HEK293 (cell line): ENCODE results near the gene PADI3.
A peak's percentile ranks its signal among the peaks of the same experiment; 100 is the strongest.

Experiments used
- CTCF ChIA-PET: fragments of 350-600 bp; formaldehyde crosslinking; extraction: SDS; loops from one replicate; lab custom pipeline; 2021; ENCODE audit warnings: antibody characterized with exemption; lab: Yijun Ruan, JAX
- POLR2A ChIA-PET: fragments of 300-600 bp; formaldehyde crosslinking; extraction: SDS; loops from one replicate; lab custom pipeline; 2020; ENCODE audit warnings: antibody characterized with exemption, inconsistent platforms; lab: Yijun Ruan, JAX
- H3K27ac ChIP-seq: fragments of 200-500 bp; sonication (Bioruptor generic); 2 replicates; pipeline ENCODE4 v1.5.1; 2014; ENCODE audit warnings: low read depth, low read length, control low read depth, inconsistent platforms; ENCODE audit errors: extremely low read depth
- H3K36me3 ChIP-seq, 2 experiments: fragments of 200-500 bp in 1 of 2; sonication (Bioruptor generic) in 1 of 2; 1 replicate in 1 of 2; 2 replicates in 1 of 2; pipeline ENCODE4 v1.5.1; 2014 to 2017; ENCODE audit warnings: inconsistent platforms in 2 of 2, low read length in 2 of 2; ENCODE audit not compliant: control insufficient read depth in 2 of 2, insufficient read depth in 1 of 2
- H3K4me1 ChIP-seq: fragments of 200-500 bp; sonication (Bioruptor generic); 2 replicates; pipeline ENCODE4 v1.5.1; 2014; ENCODE audit warnings: mild to moderate bottlenecking, low read length, inconsistent platforms; ENCODE audit not compliant: control insufficient read depth, insufficient read depth
- H3K4me3 ChIP-seq: 2 replicates; pipeline ENCODE4 v1.5.1; 2011; ENCODE audit warnings: low read depth, mild to moderate bottlenecking, control low read depth, low read length, moderate library complexity
- H3K9me3 ChIP-seq: fragments of 200-500 bp; sonication (Bioruptor generic); 2 replicates; pipeline ENCODE4 v1.5.1; 2014; ENCODE audit warnings: low read depth, low read length, inconsistent platforms; ENCODE audit not compliant: control insufficient read depth, insufficient read depth
- GLI4 ChIP-seq: fragments of 450-650 bp; formaldehyde crosslinking; IDR thresholded peaks from 2 replicates; pipeline ENCODE4 v1.5.1; 2016; ENCODE audit warnings: missing biosample characterization, missing genetic modification characterization
- HIC1 ChIP-seq: fragments of 450-650 bp; formaldehyde crosslinking; IDR thresholded peaks from 2 replicates; pipeline ENCODE4 v1.5.1; 2016; ENCODE audit warnings: missing biosample characterization, missing genetic modification characterization
- SCRT1 ChIP-seq: fragments of 450-650 bp; formaldehyde crosslinking; IDR thresholded peaks from 2 replicates; pipeline ENCODE4 v1.5.1; 2016; ENCODE audit warnings: missing biosample characterization, missing genetic modification characterization, borderline replicate concordance
- SP2 ChIP-seq: fragments of 450-650 bp; formaldehyde crosslinking; IDR thresholded peaks from 2 replicates; pipeline ENCODE4 v1.5.1; 2016; ENCODE audit warnings: missing biosample characterization, missing genetic modification characterization
- TRIM28 ChIP-seq: IDR thresholded peaks from 2 replicates; pipeline ENCODE4 v1.6.1; 2011; ENCODE audit warnings: low read length, control low read depth, borderline replicate concordance
- ZBTB20 ChIP-seq: fragments of 450-650 bp; formaldehyde crosslinking; IDR thresholded peaks from 2 replicates; pipeline ENCODE4 v1.5.1; 2016; ENCODE audit warnings: missing biosample characterization, missing genetic modification characterization
- ZBTB21 ChIP-seq: fragments of 450-650 bp; formaldehyde crosslinking; IDR thresholded peaks from 2 replicates; pipeline ENCODE4 v1.5.1; 2017; ENCODE audit warnings: missing biosample characterization, missing genetic modification characterization
- ZBTB48 ChIP-seq: fragments of 450-650 bp; formaldehyde crosslinking; IDR thresholded peaks from 2 replicates; pipeline ENCODE4 v1.5.1; 2016; ENCODE audit warnings: missing biosample characterization, missing genetic modification characterization
- ZNF114 ChIP-seq: fragments of 450-650 bp; formaldehyde crosslinking; IDR thresholded peaks from 2 replicates; pipeline ENCODE4 v1.5.0; 2017; ENCODE audit warnings: missing biosample characterization, missing genetic modification characterization
- ZNF169 ChIP-seq: fragments of 450-650 bp; formaldehyde crosslinking; IDR thresholded peaks from 2 replicates; pipeline ENCODE4 v1.5.1; 2016; ENCODE audit warnings: missing biosample characterization, missing genetic modification characterization
- ZNF221 ChIP-seq: fragments of 450-650 bp; formaldehyde crosslinking; IDR thresholded peaks from 2 replicates; pipeline ENCODE4 v1.5.1; 2017; ENCODE audit warnings: missing biosample characterization, missing genetic modification characterization, borderline replicate concordance
- ZNF350 ChIP-seq: fragments of 450-650 bp; formaldehyde crosslinking; IDR thresholded peaks from 2 replicates; pipeline ENCODE4 v1.5.0; 2017; ENCODE audit warnings: missing biosample characterization, mild to moderate bottlenecking, missing genetic modification characterization
- ZNF354C ChIP-seq: fragments of 450-650 bp; formaldehyde crosslinking; IDR thresholded peaks from 2 replicates; pipeline ENCODE4 v1.5.1; 2016; ENCODE audit warnings: missing biosample characterization, missing genetic modification characterization, low read depth, borderline replicate concordance
- ZNF366 ChIP-seq: fragments of 450-650 bp; formaldehyde crosslinking; conservative IDR thresholded peaks from 2 replicates; pipeline ENCODE4 v1.5.1; 2016; ENCODE audit warnings: missing biosample characterization, missing genetic modification characterization
- ZNF433 ChIP-seq: fragments of 450-650 bp; formaldehyde crosslinking; IDR thresholded peaks from 2 replicates; pipeline ENCODE4 v1.5.1; 2016; ENCODE audit warnings: missing biosample characterization, missing genetic modification characterization, low read depth
- ZNF473 ChIP-seq: fragments of 450-650 bp; formaldehyde crosslinking; IDR thresholded peaks from 2 replicates; pipeline ENCODE4 v1.5.1; 2017; ENCODE audit warnings: missing biosample characterization, missing genetic modification characterization
- ZNF510 ChIP-seq: fragments of 450-650 bp; formaldehyde crosslinking; IDR thresholded peaks from 2 replicates; pipeline ENCODE4 v1.5.1; 2018; ENCODE audit warnings: mild to moderate bottlenecking, missing genetic modification characterization, missing biosample characterization; ENCODE audit not compliant: insufficient replicate concordance
- ZNF555 ChIP-seq: fragments of 450-650 bp; formaldehyde crosslinking; conservative IDR thresholded peaks from 2 replicates; pipeline ENCODE4 v1.5.1; 2017; ENCODE audit warnings: missing biosample characterization, mild to moderate bottlenecking, missing genetic modification characterization, inconsistent platforms
- ZNF600 ChIP-seq: fragments of 450-650 bp; formaldehyde crosslinking; IDR thresholded peaks from 2 replicates; pipeline ENCODE4 v1.5.1; 2016; ENCODE audit warnings: missing biosample characterization, missing genetic modification characterization
- ZNF677 ChIP-seq: fragments of 450-650 bp; IDR thresholded peaks from 2 replicates; pipeline ENCODE4 v1.5.0; 2018; ENCODE audit warnings: missing biosample characterization, mild to moderate bottlenecking, missing genetic modification characterization, moderate library complexity
- ZNF707 ChIP-seq: fragments of 450-650 bp; formaldehyde crosslinking; IDR thresholded peaks from 2 replicates; pipeline ENCODE4 v1.5.1; 2016; ENCODE audit warnings: missing biosample characterization, missing genetic modification characterization
- TF ChIP-seq, protein P1 (sequence below): fragments of 450-650 bp; formaldehyde crosslinking; IDR thresholded peaks from 2 replicates; pipeline ENCODE4 v1.5.1; 2017; ENCODE audit warnings: missing biosample characterization, missing genetic modification characterization
- TF ChIP-seq, protein P2 (sequence below): fragments of 450-650 bp; formaldehyde crosslinking; IDR thresholded peaks from 2 replicates; pipeline ENCODE4 v1.5.1; 2016; ENCODE audit warnings: missing biosample characterization, missing genetic modification characterization
- TF ChIP-seq, protein P3 (sequence below): fragments of 450-650 bp; formaldehyde crosslinking; IDR thresholded peaks from 2 replicates; pipeline ENCODE4 v1.5.0; 2017; ENCODE audit warnings: missing biosample characterization, missing genetic modification characterization, borderline replicate concordance
- TF ChIP-seq, protein P4 (sequence below): fragments of 450-650 bp; formaldehyde crosslinking; IDR thresholded peaks from 2 replicates; pipeline ENCODE4 v1.5.1; 2016; ENCODE audit warnings: missing biosample characterization, missing genetic modification characterization

Gene PADI3

GRCh38 chr1:17301767-17302166, 52.9 kb downstream of the PADI3 start:
- ChIA-PET POLR2A (no interaction called here), CTCF (interaction anchor here (0.6 kb wide), 2 partner anchors 337 to 687 kb away, joined by 3 read pairs; no protein-coding TSS in a partner anchor)
- no peak overlapping the region for H3K27ac ChIP-seq
- TF ChIP-seq GLI4 (tag by site-specific recombination) (no peak), SP2 (tag by site-specific recombination) (no peak), ZNF707 (tag by site-specific recombination) (no peak), ZBTB48 (tag by site-specific recombination) (no peak), ZNF555 (no peak), SCRT1 (tag by site-specific recombination) (no peak), ZNF350 (tag by site-specific recombination) (no peak), ZNF169 (tag by site-specific recombination) (no peak), HIC1 (no peak), ZNF677 (tag by site-specific recombination) (no peak)
- TF ChIP-seq, protein P1, sequence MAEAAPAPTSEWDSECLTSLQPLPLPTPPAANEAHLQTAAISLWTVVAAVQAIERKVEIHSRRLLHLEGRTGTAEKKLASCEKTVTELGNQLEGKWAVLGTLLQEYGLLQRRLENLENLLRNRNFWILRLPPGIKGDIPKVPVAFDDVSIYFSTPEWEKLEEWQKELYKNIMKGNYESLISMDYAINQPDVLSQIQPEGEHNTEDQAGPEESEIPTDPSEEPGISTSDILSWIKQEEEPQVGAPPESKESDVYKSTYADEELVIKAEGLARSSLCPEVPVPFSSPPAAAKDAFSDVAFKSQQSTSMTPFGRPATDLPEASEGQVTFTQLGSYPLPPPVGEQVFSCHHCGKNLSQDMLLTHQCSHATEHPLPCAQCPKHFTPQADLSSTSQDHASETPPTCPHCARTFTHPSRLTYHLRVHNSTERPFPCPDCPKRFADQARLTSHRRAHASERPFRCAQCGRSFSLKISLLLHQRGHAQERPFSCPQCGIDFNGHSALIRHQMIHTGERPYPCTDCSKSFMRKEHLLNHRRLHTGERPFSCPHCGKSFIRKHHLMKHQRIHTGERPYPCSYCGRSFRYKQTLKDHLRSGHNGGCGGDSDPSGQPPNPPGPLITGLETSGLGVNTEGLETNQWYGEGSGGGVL = no peak
- H3K9me3 ChIP-seq = no peaks in the 10 kb centered on the region
- no peak overlapping the region for H3K4me3 ChIP-seq
- no peaks in the 10 kb centered on the region for H3K4me1 ChIP-seq
- no peaks in the 10 kb centered on the region for H3K36me3 ChIP-seq

DNA sequence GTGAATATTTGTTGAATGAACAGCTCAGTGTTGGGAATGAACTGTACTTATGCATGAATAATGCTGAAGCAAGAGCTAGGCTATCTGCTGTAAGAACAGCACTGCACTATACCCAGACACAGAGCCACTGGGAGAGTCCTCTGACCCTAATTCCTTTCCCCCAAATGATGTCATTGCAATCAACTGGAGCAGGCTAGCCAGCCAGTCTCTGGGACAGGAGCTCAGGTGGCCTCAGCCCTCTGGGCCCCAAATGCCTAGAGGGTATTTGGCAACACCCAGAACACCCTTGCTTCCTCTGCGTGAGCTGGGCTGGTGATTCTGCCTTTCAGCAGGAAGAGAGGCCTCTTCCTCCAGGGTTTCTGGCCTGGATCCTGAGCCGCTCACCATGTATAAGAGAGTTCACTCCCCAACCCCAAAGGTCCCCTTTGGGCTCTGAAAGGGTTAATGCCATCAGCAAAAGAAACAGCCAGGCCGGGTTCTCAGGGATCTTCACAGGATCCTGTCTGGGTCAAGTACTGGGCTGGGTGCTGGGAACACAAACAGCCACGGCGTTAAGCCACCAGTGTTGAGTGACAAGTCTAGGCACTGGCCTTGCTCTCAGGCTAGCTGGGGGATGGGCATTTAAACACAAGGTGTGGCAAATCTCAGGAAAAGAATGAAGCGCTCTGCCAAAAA, 55.4 kb downstream of the PADI3 start:
- Histone ChIP-seq H3K4me1 (no peaks in the 10 kb centered on the region), H3K4me3 (no peak overlapping the region), H3K9me3 (no peaks in the 10 kb centered on the region), H3K36me3 (no peaks in the 10 kb centered on the region), H3K27ac (no peak overlapping the region)
- ChIA-PET POLR2A (no interaction called here), CTCF (interaction anchor here (1.0 to 2.8 kb wide), 2 partner anchors 11 to 30 kb away, joined by 5 to 8 read pairs; no protein-coding TSS in a partner anchor)
- TF ChIP-seq, protein P2, sequence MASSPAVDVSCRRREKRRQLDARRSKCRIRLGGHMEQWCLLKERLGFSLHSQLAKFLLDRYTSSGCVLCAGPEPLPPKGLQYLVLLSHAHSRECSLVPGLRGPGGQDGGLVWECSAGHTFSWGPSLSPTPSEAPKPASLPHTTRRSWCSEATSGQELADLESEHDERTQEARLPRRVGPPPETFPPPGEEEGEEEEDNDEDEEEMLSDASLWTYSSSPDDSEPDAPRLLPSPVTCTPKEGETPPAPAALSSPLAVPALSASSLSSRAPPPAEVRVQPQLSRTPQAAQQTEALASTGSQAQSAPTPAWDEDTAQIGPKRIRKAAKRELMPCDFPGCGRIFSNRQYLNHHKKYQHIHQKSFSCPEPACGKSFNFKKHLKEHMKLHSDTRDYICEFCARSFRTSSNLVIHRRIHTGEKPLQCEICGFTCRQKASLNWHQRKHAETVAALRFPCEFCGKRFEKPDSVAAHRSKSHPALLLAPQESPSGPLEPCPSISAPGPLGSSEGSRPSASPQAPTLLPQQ (tag by site-specific recombination) = 0 out of 2 replicates have a peak, but pooled peaks have one; percentile 31
- TF ChIP-seq ZNF433 (tag by site-specific recombination) = no peak
- TF ChIP-seq ZNF473 (tag by site-specific recombination) = no peak
- no peak for TF ChIP-seq ZNF677 (tag by site-specific recombination)
- no peak for TF ChIP-seq ZNF221 (tag by site-specific recombination)
- no peak for TF ChIP-seq ZBTB21 (tag by site-specific recombination)
- no peak for TF ChIP-seq ZNF600 (tag by site-specific recombination)
- TF ChIP-seq TRIM28 = 0 out of 2 replicates have a peak, but pooled peaks have one; percentile 47
- no peak for TF ChIP-seq ZBTB20 (tag by site-specific recombination)
- no peak for TF ChIP-seq ZNF366 (tag by site-specific recombination)
- no peak for TF ChIP-seq ZNF510 (tag by site-specific recombination)
- TF ChIP-seq, protein P3, sequence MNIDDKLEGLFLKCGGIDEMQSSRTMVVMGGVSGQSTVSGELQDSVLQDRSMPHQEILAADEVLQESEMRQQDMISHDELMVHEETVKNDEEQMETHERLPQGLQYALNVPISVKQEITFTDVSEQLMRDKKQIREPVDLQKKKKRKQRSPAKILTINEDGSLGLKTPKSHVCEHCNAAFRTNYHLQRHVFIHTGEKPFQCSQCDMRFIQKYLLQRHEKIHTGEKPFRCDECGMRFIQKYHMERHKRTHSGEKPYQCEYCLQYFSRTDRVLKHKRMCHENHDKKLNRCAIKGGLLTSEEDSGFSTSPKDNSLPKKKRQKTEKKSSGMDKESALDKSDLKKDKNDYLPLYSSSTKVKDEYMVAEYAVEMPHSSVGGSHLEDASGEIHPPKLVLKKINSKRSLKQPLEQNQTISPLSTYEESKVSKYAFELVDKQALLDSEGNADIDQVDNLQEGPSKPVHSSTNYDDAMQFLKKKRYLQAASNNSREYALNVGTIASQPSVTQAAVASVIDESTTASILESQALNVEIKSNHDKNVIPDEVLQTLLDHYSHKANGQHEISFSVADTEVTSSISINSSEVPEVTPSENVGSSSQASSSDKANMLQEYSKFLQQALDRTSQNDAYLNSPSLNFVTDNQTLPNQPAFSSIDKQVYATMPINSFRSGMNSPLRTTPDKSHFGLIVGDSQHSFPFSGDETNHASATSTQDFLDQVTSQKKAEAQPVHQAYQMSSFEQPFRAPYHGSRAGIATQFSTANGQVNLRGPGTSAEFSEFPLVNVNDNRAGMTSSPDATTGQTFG = no peak
- no peak for TF ChIP-seq ZNF555
- TF ChIP-seq, protein P4, sequence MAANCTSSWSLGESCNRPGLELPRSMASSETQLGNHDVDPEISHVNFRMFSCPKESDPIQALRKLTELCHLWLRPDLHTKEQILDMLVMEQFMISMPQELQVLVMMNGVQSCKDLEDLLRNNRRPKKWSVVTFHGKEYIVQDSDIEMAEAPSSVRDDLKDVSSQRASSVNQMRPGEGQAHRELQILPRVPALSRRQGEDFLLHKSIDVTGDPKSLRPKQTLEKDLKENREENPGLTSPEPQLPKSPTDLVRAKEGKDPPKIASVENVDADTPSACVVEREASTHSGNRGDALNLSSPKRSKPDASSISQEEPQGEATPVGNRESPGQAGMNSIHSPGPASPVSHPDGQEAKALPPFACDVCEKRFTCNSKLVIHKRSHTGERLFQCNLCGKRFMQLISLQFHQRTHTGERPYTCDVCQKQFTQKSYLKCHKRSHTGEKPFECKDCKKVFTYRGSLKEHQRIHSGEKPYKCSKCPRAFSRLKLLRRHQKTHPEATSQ = no peak
- TF ChIP-seq ZNF354C (tag by site-specific recombination) = no peak
- no peak for TF ChIP-seq ZNF114 (tag by site-specific recombination)
